Uterus (tissue), 4 donors: ENCODE results near the gene CACNB2. TPM values are rescaled to one million over a fixed set of nuclear protein-coding genes. Genes with fewer than 3 reads are reported as not detected.

Experiments
- DNase-seq, 2 donors: peaks; one replicate each; pipeline ENCODE4 v3.0.0-alpha.2; 2019 to 2020
- H3K27ac ChIP-seq, 2 donors: fragments of 200-600 bp; sonication (generic); 1 replicate in 1 of 2; 2 replicates in 1 of 2; pipeline ENCODE4 v1.5.1; 2016 to 2018
- H3K27me3 ChIP-seq, 2 donors: fragments of 200-600 bp; sonication (generic); one replicate each; pipeline ENCODE4 v1.5.1; 2018 to 2019; ENCODE audit warnings: control low read depth in 1 of 2
- H3K36me3 ChIP-seq, 2 donors: fragments of 200-600 bp; sonication (generic); one replicate each; pipeline ENCODE4 v1.5.1; 2019; ENCODE audit warnings: control low read depth in 1 of 2
- H3K4me1 ChIP-seq, 2 donors: fragments of 200-600 bp; sonication (generic); one replicate each; pipeline ENCODE4 v1.5.1; 2018 to 2019; ENCODE audit warnings: control low read depth in 1 of 2
- H3K4me3 ChIP-seq, 2 donors: fragments of 200-600 bp; sonication (generic); 1 replicate in 1 of 2; 2 replicates in 1 of 2; pipeline ENCODE4 v1.5.1; 2018 to 2019; ENCODE audit warnings: mild to moderate bottlenecking in 1 of 2
- H3K9me3 ChIP-seq, 2 donors: fragments of 200-600 bp; sonication (generic); one replicate each; pipeline ENCODE4 v1.5.1; 2019; ENCODE audit warnings: control low read depth in 1 of 2
- POLR2A ChIP-seq, 2 donors: fragments of 450-650 bp; IDR thresholded peaks; one replicate each; pipeline ENCODE4 v1.6.1; 2016; ENCODE audit warnings: antibody characterized with exemption in 2 of 2, mild to moderate bottlenecking in 1 of 2, moderate library complexity in 1 of 2
- intact Hi-C: fragments of 100-400 bp; cut with DNase I; formaldehyde crosslinking; loops from one replicate; pipeline ENCODE4 v1.15.1; 2023; ENCODE audit warnings: low total_unique reads
- total RNA-seq, 4 donors: library from RNA; depleted of rRNA in 3 of 4; stranded (reverse); fragments of >200 nt in 3 of 4; gene quantifications; one replicate each; pipeline versions ENCODE4 v1.1.0 to v1.2.4, GENCODE V29; 2014 to 2023
- TF ChIP-seq, protein P1 (sequence below), 4 experiments: fragments of 200-600 bp in 2 of 4; fragments of 450-650 bp in 2 of 4; sonication (generic) in 2 of 4; IDR thresholded peaks; one replicate each; pipeline ENCODE4 v1.5.1; 2016 to 2019; ENCODE audit warnings: antibody characterized with exemption in 4 of 4, mild to moderate bottlenecking in 2 of 4, moderate library complexity in 1 of 4
- donor health status: DM: yes; HTN: yes; CAD: no.

Gene CACNB2
- total RNA-seq, 4 donors from 2014 or later, result 19.4 to 33.0 (median 27.0) TPM

- H3K4me3 ChIP-seq, result no peak overlapping the region
- H3K4me1 ChIP-seq, result no peaks in the 10 kb centered on the region
- no peaks in the 10 kb centered on the region for H3K9me3 ChIP-seq
- DNase-seq, result no peak
- no peak for TF ChIP-seq POLR2A (IDR thresholded peaks at IDR 0.05)
- TF ChIP-seq, protein P1, sequence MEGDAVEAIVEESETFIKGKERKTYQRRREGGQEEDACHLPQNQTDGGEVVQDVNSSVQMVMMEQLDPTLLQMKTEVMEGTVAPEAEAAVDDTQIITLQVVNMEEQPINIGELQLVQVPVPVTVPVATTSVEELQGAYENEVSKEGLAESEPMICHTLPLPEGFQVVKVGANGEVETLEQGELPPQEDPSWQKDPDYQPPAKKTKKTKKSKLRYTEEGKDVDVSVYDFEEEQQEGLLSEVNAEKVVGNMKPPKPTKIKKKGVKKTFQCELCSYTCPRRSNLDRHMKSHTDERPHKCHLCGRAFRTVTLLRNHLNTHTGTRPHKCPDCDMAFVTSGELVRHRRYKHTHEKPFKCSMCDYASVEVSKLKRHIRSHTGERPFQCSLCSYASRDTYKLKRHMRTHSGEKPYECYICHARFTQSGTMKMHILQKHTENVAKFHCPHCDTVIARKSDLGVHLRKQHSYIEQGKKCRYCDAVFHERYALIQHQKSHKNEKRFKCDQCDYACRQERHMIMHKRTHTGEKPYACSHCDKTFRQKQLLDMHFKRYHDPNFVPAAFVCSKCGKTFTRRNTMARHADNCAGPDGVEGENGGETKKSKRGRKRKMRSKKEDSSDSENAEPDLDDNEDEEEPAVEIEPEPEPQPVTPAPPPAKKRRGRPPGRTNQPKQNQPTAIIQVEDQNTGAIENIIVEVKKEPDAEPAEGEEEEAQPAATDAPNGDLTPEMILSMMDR (IDR thresholded peaks at IDR 0.05), result no peak
- H3K36me3 ChIP-seq, result no peaks in the 10 kb centered on the region
- no peak overlapping the region for H3K27ac ChIP-seq
- no peaks in the 10 kb centered on the region for H3K27me3 ChIP-seq
- intact Hi-C loops, result no loop called here
Observed at GRCh38 chr10:18113881-18114280, 26.3 kb upstream of the CACNB2 start.

GRCh38 chr10:18117276-18117675 lies 22.9 kb upstream of the CACNB2 start:
- Histone ChIP-seq H3K27me3 (no peaks in the 10 kb centered on the region), H3K9me3 (no peaks in the 10 kb centered on the region), H3K4me3 (no peak overlapping the region), H3K27ac (no peak overlapping the region), H3K36me3 (no peaks in the 10 kb centered on the region), H3K4me1 (no peaks in the 10 kb centered on the region)
- intact Hi-C loops, result no loop called here
- TF ChIP-seq, protein P1 (IDR thresholded peaks at IDR 0.05), result no peak
- TF ChIP-seq POLR2A (IDR thresholded peaks at IDR 0.05), result no peak
- no peak for DNase-seq

DNA sequence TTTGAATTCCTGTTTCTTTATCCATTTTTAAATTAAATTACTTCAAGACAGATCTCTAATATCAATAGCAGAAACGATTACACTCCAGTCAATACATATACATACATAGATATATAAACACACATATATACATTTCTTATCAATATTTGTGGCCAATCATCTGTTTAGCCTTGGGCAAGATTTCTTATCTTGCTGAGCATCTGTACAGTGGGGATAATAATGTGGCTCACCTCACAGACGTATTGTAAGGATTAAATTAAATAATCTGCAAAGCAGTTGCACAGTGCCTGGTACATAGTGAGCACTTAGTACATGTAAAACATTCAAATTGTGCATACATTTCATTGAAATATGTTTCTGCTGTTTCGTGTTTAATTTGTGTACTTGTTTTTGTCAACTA lies 17.5 kb upstream of the CACNB2 start:
- H3K9me3 ChIP-seq, result no peaks in the 10 kb centered on the region
- no peak for TF ChIP-seq POLR2A (IDR thresholded peaks at IDR 0.05)
- TF ChIP-seq, protein P1 (IDR thresholded peaks at IDR 0.05), result no peak
- no peak overlapping the region for H3K27ac ChIP-seq
- H3K36me3 ChIP-seq, result no peaks in the 10 kb centered on the region
- no peaks in the 10 kb centered on the region for H3K27me3 ChIP-seq
- H3K4me3 ChIP-seq, result no peak overlapping the region
- no peak for DNase-seq
- intact Hi-C loops, result no loop called here
- no peaks in the 10 kb centered on the region for H3K4me1 ChIP-seq

DNA sequence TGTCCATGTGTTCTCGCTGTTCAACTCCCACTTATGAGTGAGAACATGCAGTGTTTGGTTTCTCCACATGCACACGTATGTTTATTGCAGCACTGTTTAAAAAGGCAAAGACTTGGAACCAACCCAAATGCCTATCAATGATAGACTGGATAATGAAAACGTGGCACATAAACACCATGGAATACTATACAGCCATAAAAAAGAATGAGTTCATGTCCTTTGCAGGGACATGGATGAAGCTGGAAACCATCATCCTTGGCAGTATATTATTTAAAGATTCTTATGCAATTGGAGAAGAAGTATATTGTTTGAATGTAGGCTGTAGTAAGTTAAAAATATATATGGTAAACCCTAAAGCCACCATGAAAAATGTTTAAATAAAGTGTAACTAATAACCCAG lies 7.2 kb upstream of the CACNB2 start:
- no peak for DNase-seq
- Histone ChIP-seq H3K9me3 (no peaks in the 10 kb centered on the region), H3K4me1 (no peaks in the 10 kb centered on the region), H3K4me3 (no peak overlapping the region), H3K27ac (no peak overlapping the region), H3K27me3 (peaks cover 0 to 5% of the 10 kb centered on the region in 2 donors), H3K36me3 (no peaks in the 10 kb centered on the region)
- TF ChIP-seq, protein P1 (IDR thresholded peaks at IDR 0.05), result no peak
- no peak for TF ChIP-seq POLR2A (IDR thresholded peaks at IDR 0.05)
- intact Hi-C loops, result no loop called here

- Histone ChIP-seq H3K36me3 (no peaks in the 10 kb centered on the region), H3K4me3 (no peak overlapping the region), H3K27me3 (peaks cover 0 to 5% of the 10 kb centered on the region in 2 donors), H3K27ac (no peak overlapping the region), H3K4me1 (no peaks in the 10 kb centered on the region), H3K9me3 (no peaks in the 10 kb centered on the region)
- intact Hi-C loops, result no loop called here
- DNase-seq, result no peak
- TF ChIP-seq POLR2A (IDR thresholded peaks at IDR 0.05), result no peak
- TF ChIP-seq, protein P1 (IDR thresholded peaks at IDR 0.05), result no peak
Observed at GRCh38 chr10:18134509-18134908, 5.7 kb upstream of the CACNB2 start.
